Activated CD8-positive, alpha-beta T cell treated with anti-CD3 and anti-CD28 coated beads for 36 hours (primary cell): ENCODE measurements around the gene HEATR1. TPM values are rescaled to one million over a fixed set of nuclear protein-coding genes. Genes with fewer than 3 reads are reported as not detected.

Source experiments
- ATAC-seq: fragments of 200-7000 bp; cut with Tn5 transposase; one replicate; pipeline ENCODE4 v1.10.0; 2021; ENCODE audit warnings: mild to moderate bottlenecking, moderate library complexity
- CTCF ChIA-PET: fragments of 350-600 bp; sonication (Branson Sonifier 250); formaldehyde crosslinking; loops from one replicate; lab custom pipeline; 2021; ENCODE audit warnings: antibody characterized with exemption; lab: Charles Lee
- POLR2A ChIA-PET: fragments of 350-600 bp; sonication (Branson Sonifier 250); formaldehyde crosslinking; loops from one replicate; lab custom pipeline; 2021; ENCODE audit warnings: antibody characterized with exemption; lab: Charles Lee
- DNase-seq: peaks from one replicate; pipeline ENCODE4 v3.0.0-alpha.2; 2020
- H3K27ac Mint-ChIP-seq: one replicate; pipeline ENCODE4 v1.8.0; 2021; ENCODE audit warnings: mild to moderate bottlenecking, mixed read lengths
- H3K27me3 Mint-ChIP-seq: one replicate; pipeline ENCODE4 v1.8.0; 2021; ENCODE audit warnings: mixed read lengths
- H3K36me3 Mint-ChIP-seq: one replicate; pipeline ENCODE4 v1.8.0; 2021; ENCODE audit warnings: low read depth, mixed read lengths
- H3K4me1 Mint-ChIP-seq: one replicate; pipeline ENCODE4 v1.8.0; 2021; ENCODE audit warnings: low read depth, mixed read lengths
- H3K4me3 Mint-ChIP-seq: one replicate; pipeline ENCODE4 v1.8.0; 2021; ENCODE audit warnings: mild to moderate bottlenecking, moderate library complexity, mixed read lengths
- H3K9me3 Mint-ChIP-seq: one replicate; pipeline ENCODE4 v1.8.0; 2021; ENCODE audit warnings: mixed read lengths
- CTCF ChIP-seq: fragments of 200-600 bp; IDR thresholded peaks from one replicate; pipeline ENCODE4 v1.8.0; 2022; ENCODE audit warnings: antibody characterized with exemption, mild to moderate bottlenecking
- intact Hi-C: fragments of 100-400 bp; cut with micrococcal nuclease; formaldehyde crosslinking; loops from one replicate; pipeline ENCODE4 v1.10.0; 2022
- total RNA-seq, 2 experiments: library from RNA; stranded (reverse); gene quantifications; one replicate each; pipeline ENCODE4 v1.2.3, GENCODE V29; 2021

The HEATR1 gene
- total RNA-seq, 2 experiments from 2014 or later, result 80.9 to 81.7 TPM

DNA sequence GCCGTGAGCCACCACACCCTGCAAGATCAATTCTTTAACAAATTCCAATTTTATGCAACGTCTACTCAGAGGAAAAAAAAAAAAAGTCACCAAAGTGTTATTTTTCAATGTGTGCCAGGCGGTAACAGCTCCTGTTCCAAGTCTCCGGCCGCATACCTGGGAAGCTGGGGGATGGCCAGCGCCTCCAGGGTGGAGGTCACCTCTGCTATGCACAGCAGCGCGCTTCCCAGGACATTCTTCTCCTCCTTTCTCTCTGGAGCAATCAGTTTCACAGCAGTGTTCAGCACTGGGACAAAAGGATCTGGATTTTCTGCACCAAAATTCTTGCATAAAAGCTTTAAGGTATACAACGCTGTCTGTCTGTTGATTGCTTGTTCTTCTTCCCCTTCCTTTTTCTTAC lies 46.2 kb downstream of the HEATR1 start:
- Mint-ChIP-seq H3K27ac (no peak overlapping the region), H3K4me3 (no peak overlapping the region), H3K36me3 (peaks cover 48% of the 10 kb centered on the region), H3K9me3 (no peaks in the 10 kb centered on the region), H3K4me1 (no peaks in the 10 kb centered on the region), H3K27me3 (no peaks in the 10 kb centered on the region)
- ATAC-seq (no peak), DNase-seq (no peak)
- intact Hi-C loops, result no loop called here
- POLR2A ChIA-PET, result interaction anchor here (0.6 to 0.8 kb wide), 3 partner anchors 21 to 659 kb away, joined by 3 to 5 read pairs (median 3); no protein-coding TSS in a partner anchor
- TF ChIP-seq CTCF, result no peak
- CTCF ChIA-PET, result no interaction called here

- Mint-ChIP-seq H3K36me3 (peaks cover 54% of the 10 kb centered on the region), H3K4me1 (no peaks in the 10 kb centered on the region), H3K27me3 (no peaks in the 10 kb centered on the region), H3K9me3 (no peaks in the 10 kb centered on the region), H3K27ac (peak overlapping the region; percentile 5), H3K4me3 (no peak overlapping the region)
- CTCF ChIA-PET, result no interaction called here
- POLR2A ChIA-PET, result no interaction called here
- DNase-seq, result no peak
- no peak for ATAC-seq
- no peak for TF ChIP-seq CTCF
- intact Hi-C loops, result no loop called here
These were observed 47.7 kb downstream of the HEATR1 start for GRCh38 chr1:236556606-236557005.

- ChIA-PET POLR2A (no interaction called here), CTCF (no interaction called here)
- Mint-ChIP-seq H3K36me3 (peaks cover 67% of the 10 kb centered on the region), H3K27ac (no peak overlapping the region), H3K27me3 (no peaks in the 10 kb centered on the region), H3K4me1 (no peaks in the 10 kb centered on the region), H3K9me3 (no peaks in the 10 kb centered on the region), H3K4me3 (no peak overlapping the region)
- no peak for TF ChIP-seq CTCF
- no peak for DNase-seq
- intact Hi-C loops, result no loop called here
- no peak for ATAC-seq
These were observed 50.9 kb downstream of the HEATR1 start for GRCh38 chr1:236553370-236553769.

DNA sequence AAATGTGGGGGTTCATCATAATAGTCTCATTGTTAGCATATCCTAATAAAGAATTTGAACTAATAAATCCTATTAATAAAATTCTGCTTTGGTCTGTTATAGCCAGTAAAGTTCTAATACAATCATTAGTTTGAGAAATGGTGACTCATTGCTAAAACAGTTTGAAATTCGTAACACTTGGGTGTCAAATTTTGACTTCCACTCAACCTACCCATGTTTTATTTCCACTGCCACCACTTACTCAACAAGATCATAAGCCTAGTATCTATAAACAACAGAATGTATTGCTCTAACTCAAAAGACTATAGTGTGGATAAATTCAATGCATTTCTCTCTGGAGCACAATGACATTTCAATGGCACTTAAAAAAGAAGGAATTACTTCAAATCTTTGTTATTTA lies 51.4 kb downstream of the HEATR1 start:
- no peaks in the 10 kb centered on the region for H3K27me3 Mint-ChIP-seq

GRCh38 chr1:236552096-236552495 lies 52.2 kb downstream of the HEATR1 start:
- intact Hi-C loops, result no loop called here
- Mint-ChIP-seq H3K27me3 (no peaks in the 10 kb centered on the region), H3K36me3 (peaks cover 70% of the 10 kb centered on the region), H3K9me3 (no peaks in the 10 kb centered on the region), H3K27ac (no peak overlapping the region), H3K4me3 (no peak overlapping the region), H3K4me1 (peaks cover 2% of the 10 kb centered on the region)
- ATAC-seq (no peak), DNase-seq (no peak)
- CTCF ChIA-PET, result no interaction called here
- POLR2A ChIA-PET, result no interaction called here
- no peak for TF ChIP-seq CTCF

More for the DNA sequence above, 51.4 kb downstream of the HEATR1 start:
- DNase-seq (no peak), ATAC-seq (no peak)
- peaks cover 67% of the 10 kb centered on the region for H3K36me3 Mint-ChIP-seq
- ChIA-PET CTCF (no interaction called here), POLR2A (no interaction called here)
- intact Hi-C loops, result no loop called here
- H3K27ac Mint-ChIP-seq, result peak overlapping the region; percentile 17
- TF ChIP-seq CTCF, result no peak
- no peaks in the 10 kb centered on the region for H3K9me3 Mint-ChIP-seq
- no peaks in the 10 kb centered on the region for H3K4me1 Mint-ChIP-seq
- no peak overlapping the region for H3K4me3 Mint-ChIP-seq
